ENCODE measurements around the gene DUSP1.

- TF ChIP-seq CTCF (conservative IDR thresholded peaks at IDR 0.05; ENCODE audit: low read depth, low read length) = no peak
- no peak for TF ChIP-seq POLR2A (IDR thresholded peaks at IDR 0.05; ENCODE audit: low read depth, low read length)
- TF ChIP-seq USF2 (IDR thresholded peaks at IDR 0.05; ENCODE audit: low read depth, low read length) = no peak
- TF ChIP-seq CHD1 (IDR thresholded peaks at IDR 0.05; ENCODE audit: low read depth, low read length) = no peak
- no peak for TF ChIP-seq CEBPB (IDR thresholded peaks at IDR 0.05; ENCODE audit: low read depth, low read length)
- no peak for TF ChIP-seq RCOR1 (IDR thresholded peaks at IDR 0.05; ENCODE audit: insufficient replicate concordance, low read length)
- TF ChIP-seq ELK1 (IDR thresholded peaks at IDR 0.05; ENCODE audit: borderline replicate concordance, low read depth, low read length) = no peak
- no peak for TF ChIP-seq MXI1 (IDR thresholded peaks at IDR 0.05; ENCODE audit: borderline replicate concordance, low read depth, low read length)
- TF ChIP-seq RFX5 (IDR thresholded peaks at IDR 0.05; ENCODE audit: low read depth, low read length) = no peak
- no peak for TF ChIP-seq SMC3 (IDR thresholded peaks at IDR 0.05; ENCODE audit: low read depth, low read length)
- TF ChIP-seq MAZ (IDR thresholded peaks at IDR 0.05; ENCODE audit: borderline replicate concordance, low read depth, low read length) = no peak
- TF ChIP-seq RAD21 (IDR thresholded peaks at IDR 0.05; ENCODE audit: low read length) = no peak
- TF ChIP-seq BHLHE40 (IDR thresholded peaks at IDR 0.05; ENCODE audit: low read depth, low read length) = no peak
- TF ChIP-seq FOS (IDR thresholded peaks at IDR 0.05; ENCODE audit: low read depth, low read length) = no peak
Observed at GRCh38 chr5:172726966-172727365, 44.0 kb downstream of the DUSP1 start.
